ENCODE measurements around the gene GINM1. TPM values are rescaled to one million over a fixed set of nuclear protein-coding genes. Genes with fewer than 3 reads are reported as not detected.

Gene GINM1
- total RNA-seq, 1 donor from 2014 or later: 18.0 TPM

- H3K9me3 Mint-ChIP-seq: no peaks in the 10 kb centered on the region
- no peaks in the 10 kb centered on the region for H3K27me3 Mint-ChIP-seq
- DNase-seq: no peak
- intact Hi-C loops (cut with micrococcal nuclease): no loop called here
- H3K27ac Mint-ChIP-seq: peak overlapping the region; percentile 61
- H3K4me3 Mint-ChIP-seq: no peak overlapping the region
- peaks cover 31% of the 10 kb centered on the region for H3K36me3 Mint-ChIP-seq (ENCODE audit: low read depth)
- H3K4me1 Mint-ChIP-seq: peaks cover 7% of the 10 kb centered on the region
These were observed 62.8 kb downstream of the GINM1 start for GRCh38 chr6:149628875-149629510.

- Mint-ChIP-seq H3K36me3 (ENCODE audit: low read depth) (peaks cover 30% of the 10 kb centered on the region), H3K27ac (no peak overlapping the region), H3K4me3 (no peak overlapping the region), H3K9me3 (no peaks in the 10 kb centered on the region), H3K4me1 (peaks cover 2% of the 10 kb centered on the region), H3K27me3 (no peaks in the 10 kb centered on the region)
- intact Hi-C loops (cut with micrococcal nuclease): no loop called here
- no peak for DNase-seq
These were observed 68.1 kb downstream of the GINM1 start for GRCh38 chr6:149634315-149634714.

- Mint-ChIP-seq H3K36me3 (ENCODE audit: low read depth) (peaks cover 27% of the 10 kb centered on the region), H3K4me3 (no peak overlapping the region), H3K27me3 (no peaks in the 10 kb centered on the region), H3K9me3 (no peaks in the 10 kb centered on the region), H3K27ac (no peak overlapping the region), H3K4me1 (peaks cover 3% of the 10 kb centered on the region)
- intact Hi-C loops (cut with micrococcal nuclease): no loop called here
- DNase-seq: no peak
These were observed 69.9 kb downstream of the GINM1 start for GRCh38 chr6:149636124-149636523.

Other genes starting within 250 kb of the GINM1 start
- gene TAB2, start 248.7 kb upstream of the GINM1 start, total RNA-seq: 135 and 136 TPM in 2 replicates
- 10.1 and 10.9 TPM in 2 replicates for gene SUMO4, start 166.1 kb upstream of the GINM1 start, total RNA-seq
- gene ZC3H12D, start 81.4 kb upstream of the GINM1 start, total RNA-seq: 79.6 and 79.8 TPM in 2 replicates
- gene PPIL4, start 20.3 kb upstream of the GINM1 start, total RNA-seq: 24.2 and 28.4 TPM in 2 replicates
- gene KATNA1, start 82.3 kb downstream of the GINM1 start, total RNA-seq: 18.9 and 23.0 TPM in 2 replicates
- gene LATS1, start 151.7 kb downstream of the GINM1 start, total RNA-seq: 31.8 and 33.7 TPM in 2 replicates
- gene NUP43, start 180.2 kb downstream of the GINM1 start, total RNA-seq: 78.9 and 93.7 TPM in 2 replicates
- gene PCMT1, start 183.4 kb downstream of the GINM1 start, total RNA-seq: 98.0 and 101 TPM in 2 replicates